IMR-90 (cell line): ENCODE data around the gene CACNA2D1. TPM values are rescaled to one million over a fixed set of nuclear protein-coding genes. Genes with fewer than 3 reads are reported as not detected.

Experiments used
- ATAC-seq: fragments of 200-7000 bp; cut with Tn5 transposase; 2 replicates; pipeline ENCODE4 v1.9.1; 2020; ENCODE audit warnings: low read depth, mild to moderate bottlenecking, moderate library complexity
- BruUV-seq: library from RNA; stranded (reverse); fragments of 400-500 nt; replicated peaks from 2 replicates; lab custom pipeline; 2021; lab: Mats Ljungman, UMichigan
- CTCF ChIA-PET: fragments of 300-600 bp; formaldehyde crosslinking; extraction: SDS; loops from one replicate; lab custom pipeline; 2021; ENCODE audit warnings: antibody characterized with exemption; lab: Yijun Ruan, JAX
- POLR2A ChIA-PET: fragments of 300-600 bp; sonication (Branson Sonifier 250); formaldehyde crosslinking; loops from one replicate; lab custom pipeline; 2022; ENCODE audit warnings: antibody characterized with exemption; ENCODE audit not compliant: unreplicated experiment; lab: Charles Lee
- DNase-seq: peaks from one replicate; pipeline ENCODE4 v3.0.0; 2013
- H2AFZ ChIP-seq: replicated peaks from 2 replicates; pipeline ENCODE3; 2013; ENCODE audit warnings: low read length, mild to moderate bottlenecking; ENCODE audit not compliant: poor library complexity
- H2AK5ac ChIP-seq: 2 replicates; pipeline ENCODE4 v1.6.1; 2013; ENCODE audit warnings: low read depth, low read length, inconsistent platforms
- H2AK9ac ChIP-seq: replicated peaks from 2 replicates; pipeline ENCODE3; 2013; ENCODE audit warnings: mild to moderate bottlenecking, low read depth, low read length, moderate library complexity; ENCODE audit not compliant: poor library complexity
- H2BK120ac ChIP-seq: 2 replicates; pipeline ENCODE4 v1.6.1; 2013; ENCODE audit warnings: low read depth, low read length, inconsistent platforms
- H2BK15ac ChIP-seq: 3 replicates; pipeline ENCODE4 v1.6.1; 2013; ENCODE audit warnings: low read depth, low read length, inconsistent platforms
- H2BK20ac ChIP-seq: 2 replicates; pipeline ENCODE4 v1.6.1; 2013; ENCODE audit warnings: low read depth, mild to moderate bottlenecking, inconsistent platforms, low read length, moderate library complexity
- H2BK5ac ChIP-seq: 2 replicates; pipeline ENCODE4 v1.6.1; 2013; ENCODE audit warnings: mild to moderate bottlenecking, low read depth, low read length, inconsistent platforms; ENCODE audit not compliant: poor library complexity, severe bottlenecking
- H3K14ac ChIP-seq: replicated peaks from 2 replicates; pipeline ENCODE4 v1.6.1; 2013; ENCODE audit warnings: low read depth, low read length, inconsistent platforms
- H3K18ac ChIP-seq: 2 replicates; pipeline ENCODE4 v1.6.1; 2013; ENCODE audit warnings: low read depth, low read length, control low read depth
- H3K23ac ChIP-seq: 2 replicates; pipeline ENCODE4 v1.6.1; 2013; ENCODE audit warnings: low read depth, low read length, inconsistent platforms
- H3K27ac ChIP-seq: 2 replicates; pipeline ENCODE4 v1.5.1; 2013; ENCODE audit warnings: mild to moderate bottlenecking, control low read depth, low read length; ENCODE audit not compliant: insufficient read depth
- H3K27me3 ChIP-seq: 2 replicates; pipeline ENCODE4 v1.6.1; 2013; ENCODE audit warnings: low read length; ENCODE audit not compliant: control insufficient read depth, insufficient read depth
- H3K36me3 ChIP-seq: 2 replicates; pipeline ENCODE4 v1.6.1; 2013; ENCODE audit warnings: low read length, mixed read lengths; ENCODE audit not compliant: control insufficient read depth, insufficient read depth
- H3K4ac ChIP-seq: 2 replicates; pipeline ENCODE4 v1.6.1; 2013; ENCODE audit warnings: low read depth, low read length, inconsistent platforms
- H3K4me1 ChIP-seq: 2 replicates; pipeline ENCODE4 v1.6.1; 2013; ENCODE audit warnings: low read length, mixed read lengths; ENCODE audit not compliant: control insufficient read depth, insufficient read depth
- H3K4me2 ChIP-seq: 2 replicates; pipeline ENCODE4 v1.6.1; 2013; ENCODE audit warnings: low read depth, mild to moderate bottlenecking, control low read depth, low read length, moderate library complexity
- H3K4me3 ChIP-seq: 2 replicates; pipeline ENCODE4 v1.5.1; 2013; ENCODE audit warnings: low read depth, mild to moderate bottlenecking, control low read depth, low read length, moderate library complexity; ENCODE audit not compliant: insufficient read depth
- H3K56ac ChIP-seq: 2 replicates; pipeline ENCODE4 v1.6.1; 2013; ENCODE audit warnings: low read length, inconsistent platforms; ENCODE audit not compliant: insufficient read depth; ENCODE audit errors: extremely low read depth
- H3K79me1 ChIP-seq, 2 experiments: 2 replicates each; pipeline ENCODE4 v1.6.1; 2013; ENCODE audit warnings: low read length in 2 of 2, inconsistent platforms in 1 of 2, low read depth in 1 of 2
- H3K9ac ChIP-seq: 2 replicates; pipeline ENCODE4 v1.6.1; 2013; ENCODE audit warnings: low read depth, low read length, control low read depth
- H3K9me1 ChIP-seq: 2 replicates; pipeline ENCODE4 v1.6.1; 2013; ENCODE audit warnings: low read length, inconsistent platforms; ENCODE audit not compliant: insufficient read depth
- H3K9me3 ChIP-seq: 2 replicates; pipeline ENCODE4 v1.6.1; 2013; ENCODE audit warnings: low read length; ENCODE audit not compliant: control insufficient read depth, insufficient read depth
- H4K20me1 ChIP-seq: 2 replicates; pipeline ENCODE4 v1.6.1; 2013; ENCODE audit warnings: low read length, inconsistent platforms; ENCODE audit not compliant: insufficient read depth
- H4K5ac ChIP-seq: 2 replicates; pipeline ENCODE4 v1.6.1; 2013; ENCODE audit warnings: mild to moderate bottlenecking, low read depth, low read length, control low read depth
- H4K8ac ChIP-seq, 2 experiments: 2 replicates each; pipeline ENCODE4 v1.6.1; 2013; ENCODE audit warnings: low read depth in 2 of 2, low read length in 2 of 2, control low read depth in 1 of 2, inconsistent platforms in 1 of 2
- H4K91ac ChIP-seq: 2 replicates; pipeline ENCODE4 v1.6.1; 2013; ENCODE audit warnings: low read depth, low read length, inconsistent platforms; ENCODE audit not compliant: insufficient read depth
- MAFK ChIP-seq: IDR thresholded peaks from 2 replicates; pipeline ENCODE4 v1.6.1; 2012; ENCODE audit warnings: low read depth, low read length, improper control_type of control experiment
- NFE2L2 ChIP-seq: fragments of 150-350 bp; IDR thresholded peaks from 2 replicates; pipeline ENCODE4 v1.6.1; 2016; ENCODE audit warnings: low read depth, mild to moderate bottlenecking, low read length
- RCOR1 ChIP-seq: IDR thresholded peaks from 2 replicates; pipeline ENCODE4 v1.6.1; 2012; ENCODE audit warnings: mild to moderate bottlenecking, low read length, improper control_type of control experiment; ENCODE audit not compliant: insufficient replicate concordance
- WGBS, 2 experiments: methylation state at CpG; one replicate each; pipeline versions ENCODE4 v1.1.5 to v1.1.7; 2013; ENCODE audit warnings: missing lambda C conversion rate in 2 of 2; ENCODE audit not compliant: insufficient read length in 1 of 2; ENCODE audit errors: extremely low coverage in 2 of 2; 5-methylcytosine and 5-hydroxymethylcytosine counted together
- dilution Hi-C: fragments of 300-500 bp; cut with HindIII; formaldehyde crosslinking; loops from one replicate; pipeline ENCODE4 v1.14.3; 2018; ENCODE audit warnings: low sequenced_read_pairs; ENCODE audit not compliant: unreplicated experiment
- in situ Hi-C: fragments of 300-500 bp; cut with MboI; formaldehyde crosslinking; loops from 3 replicates; pipeline ENCODE4 v1.14.3; 2019; ENCODE audit warnings: low sequenced_read_pairs, inconsistent platforms, mixed read lengths
- intact Hi-C: fragments of 100-400 bp; cut with micrococcal nuclease; formaldehyde crosslinking; loops from 2 replicates; pipeline ENCODE4 v1.10.0; 2022
- polyA plus RNA-seq, 3 experiments: library from polyadenylated mRNA; depleted of rRNA; stranded (reverse); fragments of >200 nt; gene quantifications; 2 replicates each; pipeline ENCODE4 v1.2.3, GENCODE V29; 2012; ENCODE audit warnings: low replicate concordance in 1 of 3
- total RNA-seq: library from RNA; depleted of rRNA; stranded (reverse); fragments of >200 nt; gene quantifications from 2 replicates; pipeline ENCODE4 v1.2.3, GENCODE V29; 2012

CACNA2D1 gene
- total and polyA plus RNA-seq, 2 of the 4 experiments (the other 2 are of a cell fraction), result 5.8 to 21.9 TPM

GRCh38 chr7:82273886-82274285 is 169.7 kb downstream of the CACNA2D1 start:
- no peak overlapping the region for H3K23ac ChIP-seq
- TF ChIP-seq RCOR1 (no peak), MAFK (no peak), NFE2L2 (no peak)
- H3K18ac ChIP-seq, result no peak overlapping the region
- no peak overlapping the region for H2BK15ac ChIP-seq
- H3K4ac ChIP-seq, result no peak overlapping the region
- no peaks in the 10 kb centered on the region for H4K20me1 ChIP-seq
- no peak overlapping the region for H4K91ac ChIP-seq
- in situ Hi-C loops (no loop called here), dilution Hi-C loops (no loop called here), intact Hi-C loops (loop anchor here (5.0 kb wide), 1 partner anchor 113 kb away; no protein-coding TSS in a partner anchor)
- H3K56ac ChIP-seq, result no peak overlapping the region
- no peak overlapping the region for H2AK5ac ChIP-seq
- H3K27ac ChIP-seq, result no peak overlapping the region
- ChIA-PET POLR2A (no interaction called here), CTCF (no interaction called here)
- WGBS, 2 experiments, result 67% methylated on average over 1 of the region's 3 CpGs; no CpG with 5 or more reads in 1 of the 2 experiments
- no peak overlapping the region for H3K14ac ChIP-seq
- H3K4me3 ChIP-seq, result no peak overlapping the region
- H4K8ac ChIP-seq, result no peak overlapping the region
- H3K9ac ChIP-seq, result no peak overlapping the region
- ATAC-seq (no peak), DNase-seq (no peak)
- H2BK20ac ChIP-seq, result no peak overlapping the region
- no peak overlapping the region for H2BK120ac ChIP-seq
- no peaks in the 10 kb centered on the region; a peak in 2 of 4 replicates for H3K79me1 ChIP-seq
- H2AK9ac ChIP-seq, result no peak overlapping the region
- H2BK5ac ChIP-seq, result no peak overlapping the region
- H2AFZ ChIP-seq, result no peak overlapping the region
- H3K4me1 ChIP-seq, result no peaks in the 10 kb centered on the region
- no peaks in the 10 kb centered on the region for H3K27me3 ChIP-seq
- H3K4me2 ChIP-seq, result no peak overlapping the region
- no peak overlapping the region for H4K5ac ChIP-seq
- H3K9me3 ChIP-seq, result no peaks in the 10 kb centered on the region
- no TSS peak for BruUV-seq
- no peaks in the 10 kb centered on the region for H3K9me1 ChIP-seq
- no peaks in the 10 kb centered on the region for H3K36me3 ChIP-seq
